ENCODE results near the gene LCN2. TPM values are rescaled to one million over a fixed set of nuclear protein-coding genes. Genes with fewer than 3 reads are reported as not detected.

Gene LCN2
- total RNA-seq, 2 donors from 2014 or later, result not detected

DNA sequence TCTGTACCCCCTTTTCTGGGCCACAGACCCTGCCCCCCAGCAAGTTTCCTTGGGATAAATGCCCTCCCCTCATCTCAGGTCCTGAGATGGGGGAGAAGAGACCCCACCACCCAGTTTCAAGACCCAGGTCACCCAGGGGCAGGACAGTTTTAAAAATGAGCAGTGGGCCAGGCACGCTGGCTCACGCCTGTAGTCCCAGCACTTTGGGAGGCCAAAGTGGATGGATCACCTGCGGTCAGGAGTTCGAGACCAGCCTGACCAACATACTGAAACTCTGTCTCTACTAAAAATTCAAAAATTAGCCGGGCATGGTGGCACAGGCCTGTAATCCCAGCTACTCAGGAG lies 27.8 kb upstream of the LCN2 start:
- H3K9me3 ChIP-seq, result no peaks in the 10 kb centered on the region
- DNase-seq (ENCODE audit: low spot score), result no peak
- H3K4me1 ChIP-seq, result peaks cover 0 to 20% of the 10 kb centered on the region in 2 donors
- H3K4me3 ChIP-seq, result no peak overlapping the region
- TF ChIP-seq, protein P1, sequence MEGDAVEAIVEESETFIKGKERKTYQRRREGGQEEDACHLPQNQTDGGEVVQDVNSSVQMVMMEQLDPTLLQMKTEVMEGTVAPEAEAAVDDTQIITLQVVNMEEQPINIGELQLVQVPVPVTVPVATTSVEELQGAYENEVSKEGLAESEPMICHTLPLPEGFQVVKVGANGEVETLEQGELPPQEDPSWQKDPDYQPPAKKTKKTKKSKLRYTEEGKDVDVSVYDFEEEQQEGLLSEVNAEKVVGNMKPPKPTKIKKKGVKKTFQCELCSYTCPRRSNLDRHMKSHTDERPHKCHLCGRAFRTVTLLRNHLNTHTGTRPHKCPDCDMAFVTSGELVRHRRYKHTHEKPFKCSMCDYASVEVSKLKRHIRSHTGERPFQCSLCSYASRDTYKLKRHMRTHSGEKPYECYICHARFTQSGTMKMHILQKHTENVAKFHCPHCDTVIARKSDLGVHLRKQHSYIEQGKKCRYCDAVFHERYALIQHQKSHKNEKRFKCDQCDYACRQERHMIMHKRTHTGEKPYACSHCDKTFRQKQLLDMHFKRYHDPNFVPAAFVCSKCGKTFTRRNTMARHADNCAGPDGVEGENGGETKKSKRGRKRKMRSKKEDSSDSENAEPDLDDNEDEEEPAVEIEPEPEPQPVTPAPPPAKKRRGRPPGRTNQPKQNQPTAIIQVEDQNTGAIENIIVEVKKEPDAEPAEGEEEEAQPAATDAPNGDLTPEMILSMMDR (IDR thresholded peaks at IDR 0.05), result no peak
- peaks cover 42% of the 10 kb centered on the region for H3K36me3 ChIP-seq
- no peaks in the 10 kb centered on the region for H3K27me3 ChIP-seq
- no peak overlapping the region for H3K27ac ChIP-seq

DNA sequence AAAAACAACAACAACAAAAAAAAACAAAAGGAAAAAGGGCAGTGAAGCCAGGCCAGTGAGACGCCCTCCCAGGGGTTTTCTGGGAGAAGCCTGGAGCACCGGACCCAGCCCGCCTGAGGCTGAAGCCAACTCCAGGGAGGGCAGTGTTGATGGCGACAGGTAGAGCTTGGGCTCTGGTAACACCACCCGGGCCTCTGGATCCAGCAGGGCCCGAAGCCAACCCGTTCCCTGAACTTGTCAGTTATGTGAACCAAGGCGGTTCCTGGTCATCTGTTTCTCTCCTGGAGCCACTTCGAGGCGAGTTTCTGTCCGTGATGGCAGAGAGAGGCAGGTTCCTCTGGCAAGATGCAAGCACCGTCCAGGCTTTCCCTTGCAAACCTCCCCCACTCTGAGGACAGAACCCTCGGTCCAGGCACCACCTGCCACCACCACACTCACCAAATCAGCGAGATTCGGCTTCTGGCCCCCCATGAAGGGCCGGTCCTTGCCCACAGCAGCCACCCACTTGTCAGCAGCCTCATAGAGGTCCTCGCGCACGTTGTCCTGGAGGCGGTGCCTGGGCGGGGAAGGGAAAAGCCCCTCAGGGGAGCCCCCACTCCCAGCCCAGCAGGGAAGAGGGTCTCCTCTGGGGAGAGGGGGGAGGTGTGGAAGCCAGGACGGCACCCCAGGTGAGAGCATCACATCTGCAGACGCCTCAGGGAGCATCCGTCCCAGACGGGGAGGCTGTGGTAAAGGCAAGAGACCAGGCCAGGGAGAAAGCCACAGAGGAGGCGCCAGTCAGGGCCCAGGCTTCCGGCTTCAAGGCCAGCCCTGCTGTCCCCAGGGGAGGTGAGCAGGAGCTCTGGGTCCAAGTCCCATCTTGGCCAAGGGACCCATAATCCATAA lies 27.1 kb upstream of the LCN2 start:
- H3K4me3 ChIP-seq, result no peak overlapping the region
- H3K9me3 ChIP-seq, result no peaks in the 10 kb centered on the region
- peaks cover 42% of the 10 kb centered on the region for H3K36me3 ChIP-seq
- DNase-seq (ENCODE audit: low spot score), result no peak
- TF ChIP-seq, protein P1 (IDR thresholded peaks at IDR 0.05), result no peak
- no peak overlapping the region for H3K27ac ChIP-seq
- no peaks in the 10 kb centered on the region for H3K27me3 ChIP-seq
- H3K4me1 ChIP-seq, result peaks cover 0 to 26% of the 10 kb centered on the region in 2 donors

DNA sequence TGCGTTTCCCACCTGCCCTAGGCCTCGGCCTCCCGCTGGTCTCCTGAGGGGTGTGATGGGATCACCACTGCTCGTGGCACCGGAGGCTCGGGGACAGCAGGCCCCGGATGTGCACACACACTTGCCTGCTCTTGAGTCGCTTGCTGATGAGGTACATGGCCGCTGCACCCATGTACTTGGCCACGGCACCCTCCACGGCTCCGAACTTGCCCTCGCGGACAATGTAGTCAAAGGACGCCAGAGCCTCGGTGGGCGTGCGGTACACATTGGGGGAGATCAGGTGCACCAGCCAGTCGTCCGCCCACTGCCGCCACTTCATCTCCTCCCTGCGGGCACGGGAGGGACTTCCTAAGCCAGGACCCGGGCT lies 26.5 kb upstream of the LCN2 start:
- H3K36me3 ChIP-seq, result peaks cover 42% of the 10 kb centered on the region
- TF ChIP-seq, protein P1 (IDR thresholded peaks at IDR 0.05), result no peak
- H3K9me3 ChIP-seq, result no peaks in the 10 kb centered on the region
- H3K4me1 ChIP-seq, result peaks cover 0 to 24% of the 10 kb centered on the region in 2 donors
- no peaks in the 10 kb centered on the region for H3K27me3 ChIP-seq
- H3K27ac ChIP-seq, result no peak overlapping the region
- H3K4me3 ChIP-seq, result no peak overlapping the region
- DNase-seq (ENCODE audit: low spot score), result no peak

DNA sequence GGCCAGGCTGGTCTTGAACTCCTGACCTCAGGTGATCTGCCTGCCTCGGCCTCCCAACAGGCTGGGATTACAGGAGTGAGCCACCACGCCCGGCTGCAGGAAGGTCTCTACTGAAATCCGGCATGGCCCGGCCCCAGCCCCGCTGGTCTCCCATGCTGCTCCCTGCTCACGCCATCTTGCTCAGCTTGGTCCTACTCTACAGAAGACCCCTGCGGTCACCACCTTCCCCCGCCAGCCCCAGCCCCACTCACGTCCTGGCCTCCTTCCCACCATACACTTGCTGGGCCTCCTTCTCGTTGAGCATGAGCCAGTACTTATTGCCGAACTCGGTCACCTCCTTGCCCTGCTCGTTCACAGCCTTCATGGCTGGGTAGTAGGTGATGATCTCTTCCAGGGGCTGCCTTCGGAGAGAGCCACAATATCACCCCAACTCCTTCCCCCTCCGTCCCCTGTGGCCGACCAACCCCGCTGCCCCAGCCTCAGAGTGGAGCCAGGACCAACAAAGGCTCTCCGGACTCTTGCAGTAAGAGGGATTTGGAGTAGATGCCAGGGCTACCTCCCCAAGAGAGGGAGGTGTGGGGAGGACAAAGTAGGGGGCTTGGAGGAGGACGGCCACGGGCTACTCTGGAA lies 25.7 kb upstream of the LCN2 start:
- no peak overlapping the region for H3K4me3 ChIP-seq
- TF ChIP-seq, protein P1 (IDR thresholded peaks at IDR 0.05), result no peak
- H3K27ac ChIP-seq, result no peak overlapping the region
- peaks cover 0 to 20% of the 10 kb centered on the region in 2 donors for H3K4me1 ChIP-seq
- no peaks in the 10 kb centered on the region for H3K9me3 ChIP-seq
- H3K36me3 ChIP-seq, result peaks cover 42% of the 10 kb centered on the region
- H3K27me3 ChIP-seq, result no peaks in the 10 kb centered on the region
- DNase-seq (ENCODE audit: low spot score), result no peak

DNA sequence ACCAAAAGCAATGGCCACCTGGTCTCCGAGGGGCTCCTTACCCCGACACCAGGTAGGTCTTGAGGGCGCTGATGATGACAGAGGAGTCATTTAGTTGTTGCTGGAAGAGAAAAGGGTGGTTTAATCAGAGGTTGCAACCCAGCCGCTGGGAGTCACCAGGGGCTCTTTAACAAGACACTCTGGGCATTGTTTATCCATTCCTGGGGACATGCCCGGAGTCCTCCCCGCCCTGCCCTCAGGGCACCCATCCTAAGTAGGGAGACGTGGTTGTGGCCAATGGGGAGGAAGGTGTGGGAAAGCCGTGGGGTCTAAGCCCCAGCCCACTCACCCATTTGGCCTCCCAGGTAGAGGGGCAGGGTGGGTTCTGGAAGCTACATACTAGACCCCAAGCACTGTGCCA lies 24.8 kb upstream of the LCN2 start:
- H3K4me1 ChIP-seq, result peaks cover 0 to 29% of the 10 kb centered on the region in 2 donors
- no peak overlapping the region for H3K27ac ChIP-seq

More for the DNA sequence above, 24.8 kb upstream of the LCN2 start:
- H3K4me3 ChIP-seq, result no peak overlapping the region
- no peaks in the 10 kb centered on the region for H3K27me3 ChIP-seq
- H3K36me3 ChIP-seq, result peaks cover 42% of the 10 kb centered on the region
- DNase-seq (ENCODE audit: low spot score), result no peak
- TF ChIP-seq, protein P1 (IDR thresholded peaks at IDR 0.05), result no peak
- no peaks in the 10 kb centered on the region for H3K9me3 ChIP-seq

All from right atrium auricular region (tissue), 2 donors.